ENCODE measurements around the gene ADGRB2.

Gene ADGRB2

GRCh38 chr1:31681415-31681814 is 82.7 kb downstream of the ADGRB2 start:
- Histone ChIP-seq H3K27ac (ENCODE audit: low read length) (no peak overlapping the region), H3K9me2 (replicated peaks; ENCODE audit: insufficient read depth, low read length) (no peaks in the 10 kb centered on the region), H3K9ac (ENCODE audit: low read length) (no peak overlapping the region), H3K36me3 (replicated peaks; ENCODE audit: insufficient read depth, low read length) (no peaks in the 10 kb centered on the region), H3K9me3 (replicated peaks; ENCODE audit: insufficient read depth, low read length) (no peaks in the 10 kb centered on the region), H3K4me3 (ENCODE audit: low read length) (no peak overlapping the region), H3F3A (ENCODE audit: insufficient read depth, low read length) (no peaks in the 10 kb centered on the region), H3K79me2 (ENCODE audit: low read length) (no peaks in the 10 kb centered on the region), H3K4me1 (ENCODE audit: low read length) (no peaks in the 10 kb centered on the region), H2AFZ (ENCODE audit: low read length) (no peak overlapping the region), H4K20me1 (ENCODE audit: insufficient read depth, low read length) (no peaks in the 10 kb centered on the region), H3K27me3 (replicated peaks; ENCODE audit: insufficient read depth, low read length) (peaks cover 97% of the 10 kb centered on the region), H3K4me2 (ENCODE audit: low read depth, low read length) (no peak overlapping the region)
- no peak for TF ChIP-seq EZH2 (optimal IDR thresholded peaks at IDR 0.05; ENCODE audit: low read depth, low read length)
- TF ChIP-seq EZH2phosphoT487 (IDR thresholded peaks at IDR 0.05; ENCODE audit: low read length) = no peak
- no peak for TF ChIP-seq CTCF (IDR thresholded peaks at IDR 0.05; ENCODE audit: low read length)
- no peak for DNase-seq

- TF ChIP-seq EZH2 (optimal IDR thresholded peaks at IDR 0.05; ENCODE audit: low read depth, low read length) = no peak
- no peaks in the 10 kb centered on the region for H3K9me2 ChIP-seq (replicated peaks; ENCODE audit: insufficient read depth, low read length)
- no peak overlapping the region for H2AFZ ChIP-seq (ENCODE audit: low read length)
- H3F3A ChIP-seq (ENCODE audit: insufficient read depth, low read length) = no peaks in the 10 kb centered on the region
- DNase-seq = no peak
- H3K27me3 ChIP-seq (replicated peaks; ENCODE audit: insufficient read depth, low read length) = peaks cover 97% of the 10 kb centered on the region
- H3K4me1 ChIP-seq (ENCODE audit: low read length) = no peaks in the 10 kb centered on the region
- H3K4me3 ChIP-seq (ENCODE audit: low read length) = no peak overlapping the region
- H3K4me2 ChIP-seq (ENCODE audit: low read depth, low read length) = no peak overlapping the region
- H3K27ac ChIP-seq (ENCODE audit: low read length) = no peak overlapping the region
- H3K9ac ChIP-seq (ENCODE audit: low read length) = no peak overlapping the region
- no peaks in the 10 kb centered on the region for H3K79me2 ChIP-seq (ENCODE audit: low read length)
- no peaks in the 10 kb centered on the region for H3K36me3 ChIP-seq (replicated peaks; ENCODE audit: insufficient read depth, low read length)
- H4K20me1 ChIP-seq (ENCODE audit: insufficient read depth, low read length) = no peaks in the 10 kb centered on the region
- no peaks in the 10 kb centered on the region for H3K9me3 ChIP-seq (replicated peaks; ENCODE audit: insufficient read depth, low read length)
Observed at GRCh38 chr1:31679676-31680230, 84.4 kb downstream of the ADGRB2 start.

GRCh38 chr1:31679091-31679490 is 85.0 kb downstream of the ADGRB2 start:
- no peaks in the 10 kb centered on the region for H3K9me2 ChIP-seq (replicated peaks; ENCODE audit: insufficient read depth, low read length)
- no peak for DNase-seq
- peaks cover 97% of the 10 kb centered on the region for H3K27me3 ChIP-seq (replicated peaks; ENCODE audit: insufficient read depth, low read length)
- H4K20me1 ChIP-seq (ENCODE audit: insufficient read depth, low read length) = no peaks in the 10 kb centered on the region
- H3K4me2 ChIP-seq (ENCODE audit: low read depth, low read length) = no peak overlapping the region
- no peaks in the 10 kb centered on the region for H3K36me3 ChIP-seq (replicated peaks; ENCODE audit: insufficient read depth, low read length)
- no peak overlapping the region for H2AFZ ChIP-seq (ENCODE audit: low read length)
- H3K9me3 ChIP-seq (replicated peaks; ENCODE audit: insufficient read depth, low read length) = no peaks in the 10 kb centered on the region
- no peaks in the 10 kb centered on the region for H3K4me1 ChIP-seq (ENCODE audit: low read length)
- no peak overlapping the region for H3K4me3 ChIP-seq (ENCODE audit: low read length)
- no peak overlapping the region for H3K9ac ChIP-seq (ENCODE audit: low read length)
- no peaks in the 10 kb centered on the region for H3F3A ChIP-seq (ENCODE audit: insufficient read depth, low read length)
- TF ChIP-seq EZH2 (optimal IDR thresholded peaks at IDR 0.05; ENCODE audit: low read depth, low read length) = no peak
- no peak for TF ChIP-seq CTCF (IDR thresholded peaks at IDR 0.05; ENCODE audit: low read length)
- no peak for TF ChIP-seq EZH2phosphoT487 (IDR thresholded peaks at IDR 0.05; ENCODE audit: low read length)
- no peak overlapping the region for H3K27ac ChIP-seq (ENCODE audit: low read length)
- no peaks in the 10 kb centered on the region for H3K79me2 ChIP-seq (ENCODE audit: low read length)

GRCh38 chr1:31678681-31679080 is 85.5 kb downstream of the ADGRB2 start:
- H3K36me3 ChIP-seq (replicated peaks; ENCODE audit: insufficient read depth, low read length) = no peaks in the 10 kb centered on the region
- H3K79me2 ChIP-seq (ENCODE audit: low read length) = no peaks in the 10 kb centered on the region
- no peak for DNase-seq
- no peak overlapping the region for H3K4me2 ChIP-seq (ENCODE audit: low read depth, low read length)
- H3K4me3 ChIP-seq (ENCODE audit: low read length) = no peak overlapping the region
- H3K9ac ChIP-seq (ENCODE audit: low read length) = no peak overlapping the region
- H2AFZ ChIP-seq (ENCODE audit: low read length) = no peak overlapping the region
- H4K20me1 ChIP-seq (ENCODE audit: insufficient read depth, low read length) = no peaks in the 10 kb centered on the region
- H3F3A ChIP-seq (ENCODE audit: insufficient read depth, low read length) = no peaks in the 10 kb centered on the region
- no peak overlapping the region for H3K27ac ChIP-seq (ENCODE audit: low read length)
- no peak for TF ChIP-seq EZH2phosphoT487 (IDR thresholded peaks at IDR 0.05; ENCODE audit: low read length)
- TF ChIP-seq CTCF (IDR thresholded peaks at IDR 0.05; ENCODE audit: low read length) = no peak
- TF ChIP-seq EZH2 (optimal IDR thresholded peaks at IDR 0.05; ENCODE audit: low read depth, low read length) = no peak
- no peaks in the 10 kb centered on the region for H3K9me3 ChIP-seq (replicated peaks; ENCODE audit: insufficient read depth, low read length)
- no peaks in the 10 kb centered on the region for H3K9me2 ChIP-seq (replicated peaks; ENCODE audit: insufficient read depth, low read length)
- H3K4me1 ChIP-seq (ENCODE audit: low read length) = no peaks in the 10 kb centered on the region
- H3K27me3 ChIP-seq (replicated peaks; ENCODE audit: insufficient read depth, low read length) = peaks cover 97% of the 10 kb centered on the region

All from MM.1S (cell line).